ENCODE measurements around the gene TC2N. TPM values are rescaled to one million over a fixed set of nuclear protein-coding genes. Genes with fewer than 3 reads are reported as not detected.

TC2N gene
- total RNA-seq, 1 experiment from 2014 or later, result 16.4 TPM

DNA sequence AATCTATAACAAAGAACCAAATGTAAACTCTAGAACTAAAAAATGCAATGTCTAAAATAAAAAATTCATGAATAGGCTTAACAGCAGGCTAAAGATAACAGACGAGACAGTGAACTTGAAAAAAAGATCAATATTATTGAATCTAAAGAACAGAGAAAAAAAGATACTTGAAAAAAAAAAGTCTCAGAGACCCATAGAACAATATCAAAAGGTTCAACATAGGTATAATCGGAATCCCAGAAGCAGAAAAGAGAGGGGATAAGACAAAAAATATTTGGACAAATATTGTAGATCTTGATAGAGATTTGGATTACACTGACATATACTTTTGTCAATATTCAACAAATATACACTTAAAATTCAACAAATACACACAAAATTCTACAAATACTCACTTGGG is 56.6 kb downstream of the TC2N start:
- DNase-seq, result no peak
- Histone ChIP-seq H3K23ac (ENCODE audit: insufficient read length, low read depth, low read length) (no peak overlapping the region), H2BK5ac (ENCODE audit: insufficient read length, low read length) (no peak overlapping the region), H3K79me1 (ENCODE audit: insufficient read depth, low read depth, low read length, poor library complexity, severe bottlenecking) (no peaks in the 10 kb centered on the region), H3K4ac (ENCODE audit: low read depth, low read length) (no peak overlapping the region), H4K5ac (ENCODE audit: insufficient read length, low read depth, low read length) (no peak overlapping the region), H3K27ac (ENCODE audit: insufficient read length, low read depth, low read length) (no peak overlapping the region), H3K18ac (ENCODE audit: insufficient read length, low read depth, low read length) (no peak overlapping the region), H3K4me2 (ENCODE audit: insufficient read depth, insufficient read length, low read length) (no peak overlapping the region), H4K8ac (replicated peaks; ENCODE audit: insufficient read length, low read depth, low read length) (no peak overlapping the region), H3K56ac (ENCODE audit: insufficient read length, low read depth, low read length) (no peak overlapping the region), H2BK20ac (ENCODE audit: low read depth, low read length, poor library complexity, severe bottlenecking) (no peak overlapping the region), H3T11ph (ENCODE audit: low read length) (no peak overlapping the region), H3K9me3 (ENCODE audit: control insufficient read depth, low read depth, low read length) (peaks cover 26% of the 10 kb centered on the region), H3K4me1 (ENCODE audit: insufficient read depth, low read length) (no peaks in the 10 kb centered on the region), H4K20me1 (ENCODE audit: control insufficient read depth, insufficient read depth, insufficient read length) (no peaks in the 10 kb centered on the region), H2AFZ (ENCODE audit: low read length) (no peak overlapping the region), H2BK15ac (ENCODE audit: low read depth, low read length) (no peak overlapping the region), H3K79me2 (ENCODE audit: insufficient read depth, low read length) (no peaks in the 10 kb centered on the region), H3K23me2 (ENCODE audit: insufficient read length, low read depth, low read length, poor library complexity, severe bottlenecking) (no peaks in the 10 kb centered on the region), H3K9ac (ENCODE audit: extremely low read depth, insufficient read length, low read length) (no peak overlapping the region), H3K14ac (ENCODE audit: insufficient read depth, low read length) (no peak overlapping the region), H2BK120ac (ENCODE audit: low read depth, low read length, poor library complexity, severe bottlenecking) (no peak overlapping the region), H3K27me3 (ENCODE audit: insufficient read depth, low read length) (no peaks in the 10 kb centered on the region), H2BK12ac (ENCODE audit: insufficient read length, low read depth, low read length) (no peak overlapping the region), H4K91ac (ENCODE audit: insufficient read length, low read depth, low read length) (no peak overlapping the region), H2AK5ac (ENCODE audit: insufficient read length, low read length) (no peak overlapping the region)
- peaks cover 38 to 44% of the 10 kb centered on the region in 2 experiments for H3K9me3 Mint-ChIP-seq
- no CpG with 5 or more reads among the region's 2 CpGs for WGBS (ENCODE audit: extremely low coverage, insufficient read length, low lambda C conversion rate)
- no peaks in the 10 kb centered on the region for H3K27me3 Mint-ChIP-seq (ENCODE audit: low read depth)
- no peak overlapping the region for H3K27ac Mint-ChIP-seq
- TF ChIP-seq, protein P1, sequence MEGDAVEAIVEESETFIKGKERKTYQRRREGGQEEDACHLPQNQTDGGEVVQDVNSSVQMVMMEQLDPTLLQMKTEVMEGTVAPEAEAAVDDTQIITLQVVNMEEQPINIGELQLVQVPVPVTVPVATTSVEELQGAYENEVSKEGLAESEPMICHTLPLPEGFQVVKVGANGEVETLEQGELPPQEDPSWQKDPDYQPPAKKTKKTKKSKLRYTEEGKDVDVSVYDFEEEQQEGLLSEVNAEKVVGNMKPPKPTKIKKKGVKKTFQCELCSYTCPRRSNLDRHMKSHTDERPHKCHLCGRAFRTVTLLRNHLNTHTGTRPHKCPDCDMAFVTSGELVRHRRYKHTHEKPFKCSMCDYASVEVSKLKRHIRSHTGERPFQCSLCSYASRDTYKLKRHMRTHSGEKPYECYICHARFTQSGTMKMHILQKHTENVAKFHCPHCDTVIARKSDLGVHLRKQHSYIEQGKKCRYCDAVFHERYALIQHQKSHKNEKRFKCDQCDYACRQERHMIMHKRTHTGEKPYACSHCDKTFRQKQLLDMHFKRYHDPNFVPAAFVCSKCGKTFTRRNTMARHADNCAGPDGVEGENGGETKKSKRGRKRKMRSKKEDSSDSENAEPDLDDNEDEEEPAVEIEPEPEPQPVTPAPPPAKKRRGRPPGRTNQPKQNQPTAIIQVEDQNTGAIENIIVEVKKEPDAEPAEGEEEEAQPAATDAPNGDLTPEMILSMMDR (conservative IDR thresholded peaks at IDR 0.05), result no peak
- H3K4me3 Mint-ChIP-seq, result no peak overlapping the region
- H3K36me3 Mint-ChIP-seq (ENCODE audit: insufficient read depth in 1 of 3, low read depth in 3 of 3), result peaks cover 45 to 57% (median 56%) of the 10 kb centered on the region in 3 experiments
- peaks cover 0 to 6% of the 10 kb centered on the region in 2 experiments; a peak in 3 of 4 replicates for H3K4me1 Mint-ChIP-seq
